ENCODE results near the gene TBCD. TPM values are rescaled to one million over a fixed set of nuclear protein-coding genes. Genes with fewer than 3 reads are reported as not detected.

TBCD gene
- polyA plus RNA-seq, 12 donors = 47.5 to 79.6 (median 55.9) TPM; not detected in 1

- no peak for DNase-seq
Measured at GRCh38 chr17:82923366-82924113, 171.7 kb downstream of the TBCD start.

GRCh38 chr17:82924214-82924613, 172.3 kb downstream of the TBCD start:
- no peak for DNase-seq

GRCh38 chr17:82924812-82925211, 172.9 kb downstream of the TBCD start:
- DNase-seq = no peak

- no peak for DNase-seq
Measured at GRCh38 chr17:82925336-82925735, 173.5 kb downstream of the TBCD start.

GRCh38 chr17:82926081-82926480, 174.2 kb downstream of the TBCD start:
- no peak for DNase-seq

- DNase-seq = no peak
Measured at GRCh38 chr17:82926716-82927115, 174.9 kb downstream of the TBCD start.

- no peak for DNase-seq
Measured at GRCh38 chr17:82927311-82927660, 175.4 kb downstream of the TBCD start.

- no peak for DNase-seq
Measured at GRCh38 chr17:82927661-82928601, 176.1 kb downstream of the TBCD start.

GRCh38 chr17:82929011-82929622, 177.3 kb downstream of the TBCD start:
- no peak for DNase-seq

- DNase-seq = no peak
Measured at GRCh38 chr17:82929676-82930042, 177.8 kb downstream of the TBCD start.

GRCh38 chr17:82930043-82930923, 178.4 kb downstream of the TBCD start:
- no peak for DNase-seq

GRCh38 chr17:82930924-82931698, 179.2 kb downstream of the TBCD start:
- no peak for DNase-seq

GRCh38 chr17:82931699-82932517, 180.0 kb downstream of the TBCD start:
- peak; percentile 69 for DNase-seq

GRCh38 chr17:82932518-82933310, 180.8 kb downstream of the TBCD start:
- no peak for DNase-seq

- no peak for DNase-seq
Measured at GRCh38 chr17:82933911-82934310, 182.0 kb downstream of the TBCD start.

- no peak for DNase-seq
Measured at GRCh38 chr17:82935966-82936767, 184.3 kb downstream of the TBCD start.

GRCh38 chr17:82936768-82937171, 184.9 kb downstream of the TBCD start:
- no peak for DNase-seq

Data from muscle of arm (tissue), 12 donors.